Heart left ventricle (tissue), 13 donors: ENCODE measurements around the gene PLCB3.

Experiments used
- CTCF ChIP-seq, 12 donors: fragments of 200-600 bp; sonication (generic) in 4 of 12; IDR thresholded peaks; one replicate each; pipeline versions ENCODE4 v1.5.0 to v1.8.0; 2018 to 2022; ENCODE audit warnings: antibody characterized with exemption in 12 of 12, mild to moderate bottlenecking in 5 of 12
- POLR2A ChIP-seq, 2 donors: fragments of 450-650 bp; IDR thresholded peaks; one replicate each; pipeline ENCODE4 v1.6.1; 2017; ENCODE audit warnings: antibody characterized with exemption in 2 of 2, mild to moderate bottlenecking in 2 of 2, moderate library complexity in 2 of 2
- donor health status: ischemic (EF 13 %, LVEDD 7.1; RV severe dilation, severe dysfunction).
- donor health status: DM: no; HTN: yes; CAD: no.
- donor health status: DM: no; HTN: no; CAD: no.
- donor health status: ischemic (EF 25% LVEDD 6.9; RV normal size, moderate dysfunction).
- donor health status: ischemic (EF 25% LVEDD 5.7; RV mildly dilated, moderate dysfunction).
- donor health status: ischemic (EF 35%, LVEDD 5.7; RV mildly dilated, moderate dysfunction).
- donor health status: nonischemic (EF 11% LVEDD 7.7; RV severe dilation, severe dysfunction).
- donor health status: DM: yes; HTN: yes; CAD: no.
- donor health status: PGD.
- donor health status: ischemic (EF 29% LVEDD 5.4; RV normal size, mild dysfunction).
- donor health status: nonischemic (EF 23%, LVEDD 6.1; RV moderate dilation, normal function).

DNA sequence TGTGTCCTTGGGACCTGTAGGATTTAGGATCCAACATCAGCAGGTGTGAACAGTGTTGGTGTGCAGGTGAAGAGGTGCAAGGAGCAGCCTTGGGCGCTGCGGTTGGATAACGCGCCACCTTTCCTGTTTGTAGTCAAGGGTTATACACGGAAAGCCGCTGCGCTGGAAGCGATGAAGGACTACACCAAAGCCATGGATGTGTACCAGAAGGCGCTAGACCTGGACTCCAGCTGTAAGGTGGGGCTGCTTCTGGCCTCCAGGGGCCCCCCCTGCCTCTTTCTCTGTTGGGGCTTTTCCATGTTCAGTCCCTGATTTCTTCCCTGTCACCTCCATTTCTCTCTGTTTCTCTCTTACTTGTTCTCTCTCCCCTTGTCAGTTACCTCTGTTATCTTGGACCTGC, 48.3 kb upstream of the PLCB3 start:
- TF ChIP-seq CTCF (IDR thresholded peaks at IDR 0.05) (no peak), POLR2A (IDR thresholded peaks at IDR 0.05) (no peak)
